Smooth muscle cell (in vitro differentiated cells): ENCODE measurements around the gene CHRDL2. TPM values are rescaled to one million over a fixed set of nuclear protein-coding genes. Genes with fewer than 3 reads are reported as not detected.
A peak's percentile ranks its signal among the peaks of the same experiment; 100 is the strongest.

ENCODE experiments used
- DNase-seq: peaks from one replicate; lab custom pipeline; 2025; ENCODE audit not compliant: unreplicated experiment; lab: John Stamatoyannopoulos, UW
- H2AFZ ChIP-seq: fragments of 200-600 bp; sonication (generic); 2 replicates; pipeline ENCODE4 v1.6.0; 2016; ENCODE audit warnings: antibody characterized with exemption, low read depth, mild to moderate bottlenecking
- H3F3A ChIP-seq: fragments of 200-600 bp; sonication (generic); 2 replicates; pipeline ENCODE4 v1.6.0; 2017; ENCODE audit warnings: antibody characterized with exemption, low read depth
- H3K27ac ChIP-seq: fragments of 200-600 bp; sonication (generic); 2 replicates; pipeline ENCODE4 v1.5.1; 2016; ENCODE audit warnings: low read depth, mild to moderate bottlenecking
- H3K27me3 ChIP-seq: fragments of 200-600 bp; sonication (generic); 2 replicates; pipeline ENCODE4 v1.6.1; 2016; ENCODE audit warnings: low read depth, mild to moderate bottlenecking
- H3K36me3 ChIP-seq: fragments of 200-600 bp; sonication (generic); 2 replicates; pipeline ENCODE4 v1.5.1; 2016; ENCODE audit warnings: low read depth
- H3K4me1 ChIP-seq: fragments of 200-600 bp; sonication (generic); 2 replicates; pipeline ENCODE4 v1.5.1; 2016; ENCODE audit warnings: low read depth
- H3K4me2 ChIP-seq: fragments of 200-600 bp; sonication (generic); 2 replicates; pipeline ENCODE4 v1.6.0; 2016; ENCODE audit warnings: mild to moderate bottlenecking
- H3K4me3 ChIP-seq: fragments of 200-600 bp; sonication (generic); 2 replicates; pipeline ENCODE4 v1.5.1; 2016; ENCODE audit warnings: mild to moderate bottlenecking
- H3K79me2 ChIP-seq: fragments of 200-600 bp; sonication (generic); 2 replicates; pipeline ENCODE4 v1.6.0; 2016; ENCODE audit warnings: low read depth, mild to moderate bottlenecking
- H3K9ac ChIP-seq: fragments of 200-600 bp; sonication (generic); 2 replicates; pipeline ENCODE4 v1.6.0; 2016; ENCODE audit warnings: low read depth
- H3K9me3 ChIP-seq: fragments of 200-600 bp; sonication (generic); replicated peaks from 2 replicates; pipeline ENCODE4 v1.5.1; 2016; ENCODE audit warnings: low read depth
- H4K20me1 ChIP-seq: fragments of 200-600 bp; sonication (generic); 2 replicates; pipeline ENCODE4 v1.6.0; 2016; ENCODE audit warnings: low read depth
- WGBS: methylation state at CpG from one replicate; pipeline ENCODE4 v1.1.7; 2016; ENCODE audit warnings: low lambda C conversion rate; 5-methylcytosine and 5-hydroxymethylcytosine counted together
- polyA plus RNA-seq: library from polyadenylated mRNA; unstranded; fragments of >200 nt; fragmentation: Nextera tagmentation; extraction: Ambion mirVana; gene quantifications from 2 replicates; pipeline ENCODE4 v1.2.1, GENCODE V29; 2016
- total RNA-seq: library from RNA; depleted of rRNA; stranded (reverse); fragments of >200 nt; gene quantifications from 2 replicates; pipeline ENCODE4 v1.2.3, GENCODE V29; 2014
- TF ChIP-seq, protein P1 (sequence below): fragments of 200-600 bp; sonication (generic); IDR thresholded peaks from 2 replicates; pipeline ENCODE4 v1.5.1; 2017; ENCODE audit warnings: borderline replicate concordance, mild to moderate bottlenecking, antibody characterized with exemption; ENCODE audit not compliant: insufficient read depth, poor library complexity, severe bottlenecking

CHRDL2 gene
- total and polyA plus RNA-seq, 2 experiments from 2014 or later: 13.8 to 71.4 TPM

DNA sequence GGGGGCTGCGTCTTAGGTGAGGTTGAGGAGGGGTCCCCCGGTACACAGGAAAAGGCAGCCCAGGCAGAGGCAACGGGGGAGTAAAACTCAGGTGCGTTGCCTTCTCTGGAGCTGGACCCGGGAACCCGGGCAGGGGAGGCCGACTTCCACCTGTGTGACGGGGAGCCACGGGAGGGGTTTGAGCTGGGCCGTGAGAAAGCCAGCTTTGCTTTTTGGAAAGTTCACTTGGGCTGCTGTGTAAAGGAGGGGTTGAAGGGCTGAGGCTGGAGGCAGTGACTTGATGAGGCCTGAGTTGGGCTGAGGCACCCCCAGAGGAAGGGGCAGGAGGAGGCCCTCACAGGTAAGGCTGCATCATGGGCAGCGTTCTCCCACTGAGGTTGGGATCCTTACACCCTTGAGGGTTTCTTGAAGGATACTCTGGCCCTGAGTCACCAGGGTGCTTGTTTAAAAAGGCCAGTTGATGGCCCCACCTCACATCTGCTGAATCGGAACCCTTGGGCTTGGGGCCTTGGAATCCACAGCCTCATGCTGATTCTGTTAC is 47.2 kb downstream of the CHRDL2 start:
- no peaks in the 10 kb centered on the region for H3K36me3 ChIP-seq
- no peak overlapping the region for H2AFZ ChIP-seq
- H3K27me3 ChIP-seq: no peaks in the 10 kb centered on the region
- H3K79me2 ChIP-seq: no peaks in the 10 kb centered on the region
- peak overlapping the region; percentile 78 for H3K4me2 ChIP-seq
- H3K4me3 ChIP-seq: no peak overlapping the region
- TF ChIP-seq, protein P1, sequence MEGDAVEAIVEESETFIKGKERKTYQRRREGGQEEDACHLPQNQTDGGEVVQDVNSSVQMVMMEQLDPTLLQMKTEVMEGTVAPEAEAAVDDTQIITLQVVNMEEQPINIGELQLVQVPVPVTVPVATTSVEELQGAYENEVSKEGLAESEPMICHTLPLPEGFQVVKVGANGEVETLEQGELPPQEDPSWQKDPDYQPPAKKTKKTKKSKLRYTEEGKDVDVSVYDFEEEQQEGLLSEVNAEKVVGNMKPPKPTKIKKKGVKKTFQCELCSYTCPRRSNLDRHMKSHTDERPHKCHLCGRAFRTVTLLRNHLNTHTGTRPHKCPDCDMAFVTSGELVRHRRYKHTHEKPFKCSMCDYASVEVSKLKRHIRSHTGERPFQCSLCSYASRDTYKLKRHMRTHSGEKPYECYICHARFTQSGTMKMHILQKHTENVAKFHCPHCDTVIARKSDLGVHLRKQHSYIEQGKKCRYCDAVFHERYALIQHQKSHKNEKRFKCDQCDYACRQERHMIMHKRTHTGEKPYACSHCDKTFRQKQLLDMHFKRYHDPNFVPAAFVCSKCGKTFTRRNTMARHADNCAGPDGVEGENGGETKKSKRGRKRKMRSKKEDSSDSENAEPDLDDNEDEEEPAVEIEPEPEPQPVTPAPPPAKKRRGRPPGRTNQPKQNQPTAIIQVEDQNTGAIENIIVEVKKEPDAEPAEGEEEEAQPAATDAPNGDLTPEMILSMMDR: no peak
- DNase-seq: no peak
- no peaks in the 10 kb centered on the region for H3K9me3 ChIP-seq
- no peaks in the 10 kb centered on the region for H4K20me1 ChIP-seq
- H3K27ac ChIP-seq: no peak overlapping the region
- H3K9ac ChIP-seq: no peak overlapping the region
- H3K4me1 ChIP-seq: no peaks in the 10 kb centered on the region
- 86% methylated on average over 12 of the region's 12 CpGs for WGBS
- H3F3A ChIP-seq: peaks cover 7% of the 10 kb centered on the region

DNA sequence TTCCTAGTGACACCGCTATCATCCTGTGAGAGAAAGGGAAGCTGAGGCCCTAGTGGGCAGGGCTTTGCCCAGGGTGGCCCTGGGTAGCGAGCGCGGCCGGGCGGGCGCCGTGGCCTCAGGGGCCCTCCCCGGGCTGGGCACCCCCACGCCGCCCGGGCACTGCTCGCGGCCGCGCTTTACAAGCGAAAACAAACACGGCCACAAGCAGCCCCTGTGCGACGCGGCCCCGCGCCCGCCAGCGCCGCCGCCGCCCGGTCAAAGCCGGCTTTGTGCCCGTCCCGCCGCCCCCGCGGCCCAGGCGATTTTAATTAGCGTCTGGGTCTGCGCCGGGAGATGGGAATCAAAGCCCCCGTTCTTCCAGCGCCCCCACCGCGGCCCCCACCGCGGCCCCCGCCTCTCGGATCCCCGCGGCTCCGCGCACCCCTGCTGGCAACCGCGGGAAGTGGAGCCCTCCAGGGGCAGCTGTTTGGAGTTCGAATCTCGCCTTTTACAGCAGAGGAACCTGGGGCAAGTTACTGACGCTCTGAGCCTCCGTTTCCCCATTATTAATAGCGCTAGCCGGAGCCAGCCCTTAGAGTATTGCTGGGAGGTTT is 47.9 kb downstream of the CHRDL2 start:
- peak overlapping the region; percentile 40 for H3K9ac ChIP-seq
- DNase-seq: no peak
- peak overlapping the region; percentile 78 for H3K4me2 ChIP-seq
- 28% methylated on average over 18 of the region's 59 CpGs for WGBS
- H3K9me3 ChIP-seq: no peaks in the 10 kb centered on the region
- TF ChIP-seq, protein P1: peak; percentile 37
- H4K20me1 ChIP-seq: no peaks in the 10 kb centered on the region
- H3K4me1 ChIP-seq: no peaks in the 10 kb centered on the region
- no peaks in the 10 kb centered on the region for H3K36me3 ChIP-seq
- peaks cover 7% of the 10 kb centered on the region for H3F3A ChIP-seq
- H3K27ac ChIP-seq: no peak overlapping the region
- no peak overlapping the region for H2AFZ ChIP-seq
- no peaks in the 10 kb centered on the region for H3K27me3 ChIP-seq
- H3K79me2 ChIP-seq: no peaks in the 10 kb centered on the region
- peak overlapping the region; percentile 38 for H3K4me3 ChIP-seq

DNA sequence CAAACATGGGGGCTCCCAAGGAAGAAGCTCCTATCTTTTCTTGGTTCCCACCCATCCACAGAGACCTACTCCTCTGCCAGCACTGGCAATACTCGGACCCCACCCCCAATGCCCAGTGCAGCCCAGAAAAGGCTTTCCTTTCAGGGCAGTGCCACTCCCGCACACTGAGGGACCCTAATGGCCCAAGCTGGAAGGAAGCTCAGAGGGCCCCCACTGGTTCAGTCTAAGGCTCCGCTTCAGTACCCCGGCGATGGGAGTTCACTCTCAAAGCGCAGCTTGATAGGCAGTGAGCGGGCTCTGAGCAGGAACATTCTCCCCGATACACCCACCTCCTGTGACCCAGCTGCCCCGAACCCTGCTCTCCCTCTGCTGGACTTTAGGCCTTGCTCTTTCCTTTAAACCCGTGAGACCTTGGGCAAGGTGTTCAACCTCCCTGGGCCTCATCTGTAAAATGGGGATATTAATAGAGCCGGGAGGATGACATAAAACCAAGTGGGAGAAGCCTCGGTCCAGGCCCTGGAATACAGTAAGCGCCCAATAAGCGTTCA is 48.4 kb downstream of the CHRDL2 start:
- Histone ChIP-seq H4K20me1 (no peaks in the 10 kb centered on the region), H3F3A (peaks cover 7% of the 10 kb centered on the region), H3K27ac (no peak overlapping the region), H3K9ac (peak overlapping the region; percentile 40), H3K4me1 (no peaks in the 10 kb centered on the region), H3K79me2 (no peaks in the 10 kb centered on the region), H3K9me3 (no peaks in the 10 kb centered on the region), H2AFZ (no peak overlapping the region), H3K36me3 (no peaks in the 10 kb centered on the region), H3K27me3 (no peaks in the 10 kb centered on the region), H3K4me3 (peak overlapping the region; percentile 38), H3K4me2 (peak overlapping the region; percentile 78)
- no peak for DNase-seq
- WGBS: 89% methylated on average over 14 of the region's 14 CpGs
- TF ChIP-seq, protein P1: no peak
